Gastrocnemius medialis (tissue), 4 donors: ENCODE results near the gene AGAP3.

Experiments used
- CTCF ChIP-seq, 5 experiments: fragments of 450-650 bp in 3 of 5; fragments of 200-600 bp in 2 of 5; sonication (generic) in 2 of 5; IDR thresholded peaks in 4 of 5; conservative IDR thresholded peaks in 1 of 5; 1 replicate in 4 of 5; 2 replicates in 1 of 5; pipeline ENCODE4 v1.5.1; 2016 to 2019; ENCODE audit warnings: antibody characterized with exemption in 5 of 5, mild to moderate bottlenecking in 3 of 5, moderate library complexity in 3 of 5
- POLR2A ChIP-seq, 2 donors: fragments of 450-650 bp; IDR thresholded peaks; one replicate each; pipeline ENCODE4 v1.6.1; 2017; ENCODE audit warnings: antibody characterized with exemption in 2 of 2, mild to moderate bottlenecking in 2 of 2, moderate library complexity in 2 of 2

- TF ChIP-seq CTCF (IDR thresholded peaks at IDR 0.05 in 4 of 5, conservative IDR thresholded peaks at IDR 0.05 in 1 of 5) (no peak), POLR2A (IDR thresholded peaks at IDR 0.05) (no peak)
Measured at GRCh38 chr7:151116603-151117440, 30.5 kb downstream of the AGAP3 start.
